Measurements from ENCODE around the gene ANGEL2.
"Not testable (repeated sequence)": the region's sequence is repeated elsewhere in the genome, so short reads cannot be mapped to it uniquely, and the experiment has no call there.

Gene ANGEL2

GRCh38 chr1:212977781-212978645 is 37.7 kb downstream of the ANGEL2 start:
- H3K27ac ChIP-seq = no peak overlapping the region
- DNase-seq (ENCODE audit: low read depth, low spot score) = no peak

GRCh38 chr1:212976586-212976985 is 39.1 kb downstream of the ANGEL2 start:
- no peak overlapping the region for H3K27ac ChIP-seq
- DNase-seq (ENCODE audit: low read depth, low spot score) = no peak

- DNase-seq (ENCODE audit: low read depth, low spot score) = no peak
- no peak overlapping the region for H3K27ac ChIP-seq
These were observed 40.4 kb downstream of the ANGEL2 start for GRCh38 chr1:212975111-212975918.

- no peak for DNase-seq (ENCODE audit: low read depth, low spot score)
These were observed 41.0 kb downstream of the ANGEL2 start for GRCh38 chr1:212974711-212975110.

GRCh38 chr1:212973899-212974298 is 41.8 kb downstream of the ANGEL2 start:
- DNase-seq (ENCODE audit: low read depth, low spot score) = no peak
- no peak overlapping the region for H3K27ac ChIP-seq

More at GRCh38 chr1:212974711-212975110, 41.0 kb downstream of the ANGEL2 start:
- H3K27ac ChIP-seq = no peak overlapping the region

- no peak overlapping the region for H3K27ac ChIP-seq
- no peak for DNase-seq (ENCODE audit: low read depth, low spot score)
These were observed 42.2 kb downstream of the ANGEL2 start for GRCh38 chr1:212973426-212973825.

GRCh38 chr1:212971312-212971711 is 44.4 kb downstream of the ANGEL2 start:
- H3K27ac ChIP-seq = no peak overlapping the region
- DNase-seq (ENCODE audit: low read depth, low spot score) = no peak

- no peak for DNase-seq (ENCODE audit: low read depth, low spot score)
- no peak overlapping the region for H3K27ac ChIP-seq
These were observed 45.6 kb downstream of the ANGEL2 start for GRCh38 chr1:212970085-212970484.

GRCh38 chr1:212968368-212968863 is 47.3 kb downstream of the ANGEL2 start:
- no peak overlapping the region for H3K27ac ChIP-seq
- DNase-seq (ENCODE audit: low read depth, low spot score) = no peak

- DNase-seq (ENCODE audit: low read depth, low spot score) = peak; percentile 14
- H3K27ac ChIP-seq = no peak overlapping the region
These were observed 47.9 kb downstream of the ANGEL2 start for GRCh38 chr1:212967801-212968200.

GRCh38 chr1:212966616-212967015 is 49.1 kb downstream of the ANGEL2 start:
- no peak overlapping the region for H3K27ac ChIP-seq
- DNase-seq (ENCODE audit: low read depth, low spot score) = no peak

- DNase-seq (ENCODE audit: low read depth, low spot score); H3K27ac ChIP-seq: not testable (repeated sequence)
These were observed 50.7 kb downstream of the ANGEL2 start for GRCh38 chr1:212964993-212965392.

- H3K27ac ChIP-seq = no peak overlapping the region
- DNase-seq (ENCODE audit: low read depth, low spot score) = no peak
These were observed 51.6 kb downstream of the ANGEL2 start for GRCh38 chr1:212964102-212964501.

- no peak overlapping the region for H3K27ac ChIP-seq
- DNase-seq (ENCODE audit: low read depth, low spot score) = no peak
These were observed 53.2 kb downstream of the ANGEL2 start for GRCh38 chr1:212962509-212962908.

- no peak for DNase-seq (ENCODE audit: low read depth, low spot score)
- H3K27ac ChIP-seq = no peak overlapping the region
These were observed 54.7 kb downstream of the ANGEL2 start for GRCh38 chr1:212960932-212961331.

- no peak for DNase-seq (ENCODE audit: low read depth, low spot score)
- no peak overlapping the region for H3K27ac ChIP-seq
These were observed 56.1 kb downstream of the ANGEL2 start for GRCh38 chr1:212959266-212960220.

GRCh38 chr1:212958175-212958574 is 57.5 kb downstream of the ANGEL2 start:
- no peak overlapping the region for H3K27ac ChIP-seq
- no peak for DNase-seq (ENCODE audit: low read depth, low spot score)

- no peak overlapping the region for H3K27ac ChIP-seq
- no peak for DNase-seq (ENCODE audit: low read depth, low spot score)
These were observed 58.1 kb downstream of the ANGEL2 start for GRCh38 chr1:212957546-212957945.

- H3K27ac ChIP-seq = no peak overlapping the region
- DNase-seq (ENCODE audit: low read depth, low spot score) = no peak
These were observed 59.6 kb downstream of the ANGEL2 start for GRCh38 chr1:212955961-212956620.
